ENCODE measurements around the gene NR2C2. TPM values are rescaled to one million over a fixed set of nuclear protein-coding genes. Genes with fewer than 3 reads are reported as not detected.

NR2C2 gene
- total and polyA plus RNA-seq, 3 donors from 2014 or later: 52.6 to 87.5 (median 85.2) TPM

DNA sequence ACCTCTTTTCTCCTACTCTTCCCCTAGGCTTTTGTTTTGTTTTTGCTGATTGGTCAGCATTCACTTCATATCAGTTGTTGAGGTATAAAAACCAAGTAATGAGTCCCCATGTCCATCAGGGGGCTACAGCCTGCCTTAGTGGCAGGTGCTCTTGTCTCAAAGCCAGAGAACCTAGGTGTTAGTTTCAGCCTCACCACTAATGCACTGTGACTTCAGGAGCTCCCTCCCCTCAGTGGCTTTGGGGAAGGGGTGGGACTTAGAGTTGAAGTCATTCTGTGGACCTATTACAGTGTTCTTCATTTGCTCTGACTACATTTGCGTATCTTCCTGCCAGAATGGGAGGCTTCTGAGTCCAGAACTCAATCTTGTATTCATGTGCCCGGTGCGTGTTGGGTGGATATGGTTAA lies 41.6 kb downstream of the NR2C2 start:
- WGBS, 2 donors: 97 to 100% methylated on average over 3 of the region's 3 CpGs
- DNase-seq: no peak
- Histone ChIP-seq H3K4me3 (no peak overlapping the region), H3K36me3 (ENCODE audit: low read depth, missing control alignments) (no peaks in the 10 kb centered on the region), H3K27me3 (no peaks in the 10 kb centered on the region), H3K27ac (no peak overlapping the region), H3K4me1 (peaks cover 13% of the 10 kb centered on the region), H3K9me3 (no peaks in the 10 kb centered on the region)
- intact Hi-C loops (cut with DNase I; ENCODE audit: low total_unique reads): no loop called here
- TF ChIP-seq, protein P1, sequence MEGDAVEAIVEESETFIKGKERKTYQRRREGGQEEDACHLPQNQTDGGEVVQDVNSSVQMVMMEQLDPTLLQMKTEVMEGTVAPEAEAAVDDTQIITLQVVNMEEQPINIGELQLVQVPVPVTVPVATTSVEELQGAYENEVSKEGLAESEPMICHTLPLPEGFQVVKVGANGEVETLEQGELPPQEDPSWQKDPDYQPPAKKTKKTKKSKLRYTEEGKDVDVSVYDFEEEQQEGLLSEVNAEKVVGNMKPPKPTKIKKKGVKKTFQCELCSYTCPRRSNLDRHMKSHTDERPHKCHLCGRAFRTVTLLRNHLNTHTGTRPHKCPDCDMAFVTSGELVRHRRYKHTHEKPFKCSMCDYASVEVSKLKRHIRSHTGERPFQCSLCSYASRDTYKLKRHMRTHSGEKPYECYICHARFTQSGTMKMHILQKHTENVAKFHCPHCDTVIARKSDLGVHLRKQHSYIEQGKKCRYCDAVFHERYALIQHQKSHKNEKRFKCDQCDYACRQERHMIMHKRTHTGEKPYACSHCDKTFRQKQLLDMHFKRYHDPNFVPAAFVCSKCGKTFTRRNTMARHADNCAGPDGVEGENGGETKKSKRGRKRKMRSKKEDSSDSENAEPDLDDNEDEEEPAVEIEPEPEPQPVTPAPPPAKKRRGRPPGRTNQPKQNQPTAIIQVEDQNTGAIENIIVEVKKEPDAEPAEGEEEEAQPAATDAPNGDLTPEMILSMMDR (IDR thresholded peaks at IDR 0.05): no peak
- no peak for TF ChIP-seq POLR2A (IDR thresholded peaks at IDR 0.05)

DNA sequence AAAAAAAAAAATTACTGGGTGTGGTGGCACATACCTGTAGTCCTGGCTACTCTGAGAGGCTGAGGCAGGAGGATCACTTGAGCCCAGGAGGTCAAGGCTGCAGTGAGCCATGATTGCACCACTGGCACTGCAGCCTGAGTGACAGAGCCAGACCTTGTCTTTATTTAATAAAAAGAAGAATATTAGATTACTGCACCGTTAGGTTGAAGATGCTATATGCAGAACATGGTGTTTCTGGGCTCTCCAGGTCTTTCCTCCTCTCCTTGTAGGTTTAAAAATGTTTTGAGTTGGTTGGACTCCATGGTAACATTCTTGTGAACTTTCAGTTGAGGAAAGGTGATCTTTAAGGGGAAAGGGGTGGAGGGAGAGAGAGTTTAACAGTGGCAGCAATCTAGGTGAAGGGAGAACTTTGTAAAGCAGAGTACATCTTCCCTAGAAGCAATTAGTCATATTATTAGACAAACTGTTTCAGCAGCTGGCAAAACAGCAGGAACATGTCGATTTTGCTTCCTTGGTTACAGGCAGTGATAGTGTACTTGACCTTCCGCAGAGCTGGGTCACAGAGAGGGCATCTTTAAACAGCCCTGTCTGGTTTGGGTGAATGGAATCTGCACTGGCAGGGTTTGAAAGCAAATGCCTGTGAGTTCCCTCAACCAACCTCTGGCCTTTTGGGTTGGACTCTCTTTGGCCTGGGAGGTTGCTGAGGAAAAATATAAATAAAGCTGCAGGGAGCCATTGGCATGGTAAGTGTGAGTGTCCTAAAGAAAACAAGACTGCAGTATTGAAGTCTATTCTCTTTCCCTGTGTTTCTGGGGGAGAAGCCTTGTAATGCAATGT lies 42.8 kb downstream of the NR2C2 start:
- no peaks in the 10 kb centered on the region for H3K36me3 ChIP-seq (ENCODE audit: low read depth, missing control alignments)
- peaks cover 13% of the 10 kb centered on the region for H3K4me1 ChIP-seq
- H3K27me3 ChIP-seq: no peaks in the 10 kb centered on the region
- H3K27ac ChIP-seq: no peak overlapping the region
- H3K9me3 ChIP-seq: no peaks in the 10 kb centered on the region
- intact Hi-C loops (cut with DNase I; ENCODE audit: low total_unique reads): no loop called here
- no peak for DNase-seq
- H3K4me3 ChIP-seq: no peak overlapping the region
- no peak for TF ChIP-seq POLR2A (IDR thresholded peaks at IDR 0.05)
- TF ChIP-seq, protein P1 (IDR thresholded peaks at IDR 0.05): no peak
- WGBS, 2 donors: 33 to 40% methylated on average over 3 of the region's 3 CpGs

DNA sequence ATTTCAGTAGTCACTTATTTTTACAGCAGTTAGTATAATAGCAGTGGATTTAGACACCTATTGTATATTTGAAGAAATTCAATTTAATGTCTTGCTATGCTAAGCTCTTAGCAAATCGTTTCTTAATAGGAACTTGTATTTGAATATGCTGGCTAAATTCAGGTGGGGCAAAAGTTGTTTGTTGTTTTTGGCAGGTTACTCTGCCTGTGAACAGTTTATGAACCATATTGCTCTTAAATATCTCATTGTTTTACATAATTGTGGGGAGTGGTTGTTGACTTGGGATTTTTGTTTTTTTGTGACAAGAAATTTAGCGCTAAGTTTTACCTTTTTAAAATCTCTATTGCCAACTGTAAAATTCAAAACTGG lies 43.4 kb downstream of the NR2C2 start:
- no peak overlapping the region for H3K27ac ChIP-seq
- H3K4me1 ChIP-seq: peaks cover 13% of the 10 kb centered on the region
- no peak overlapping the region for H3K4me3 ChIP-seq
- no peaks in the 10 kb centered on the region for H3K9me3 ChIP-seq
- H3K36me3 ChIP-seq (ENCODE audit: low read depth, missing control alignments): no peaks in the 10 kb centered on the region
- TF ChIP-seq, protein P1 (IDR thresholded peaks at IDR 0.05): no peak
- TF ChIP-seq POLR2A (IDR thresholded peaks at IDR 0.05): no peak
- intact Hi-C loops (cut with DNase I; ENCODE audit: low total_unique reads): no loop called here
- no peaks in the 10 kb centered on the region for H3K27me3 ChIP-seq
- no peak for DNase-seq
- WGBS, 2 donors: 45 to 57% methylated on average over 2 of the region's 2 CpGs

DNA sequence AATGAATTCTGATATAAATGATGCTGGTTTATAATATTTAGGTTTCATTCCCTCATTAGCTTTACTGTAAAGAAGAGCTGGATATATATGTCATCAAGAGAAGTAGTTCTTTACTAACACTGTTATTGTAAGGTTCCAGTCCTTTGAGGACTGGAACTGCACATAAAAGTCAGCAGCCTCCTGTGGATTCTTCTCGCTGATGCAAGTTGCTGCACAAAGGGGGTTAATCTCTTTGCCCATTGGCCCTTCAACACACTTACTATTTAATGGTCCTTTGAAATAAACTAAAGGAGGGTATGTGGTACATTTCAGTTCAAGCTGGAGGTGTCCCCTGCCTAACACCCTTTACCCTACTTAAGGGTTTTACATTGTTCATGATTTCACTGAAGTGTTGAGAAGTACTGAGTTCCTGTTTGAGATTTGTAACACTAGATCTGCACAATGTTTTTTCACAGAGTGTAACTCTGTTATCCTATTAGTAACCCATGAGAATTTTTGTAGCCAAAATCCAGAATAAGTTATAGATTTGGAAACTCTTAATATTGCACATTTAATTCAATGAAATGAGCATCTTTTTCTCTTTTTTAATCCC lies 43.9 kb downstream of the NR2C2 start:
- H3K4me1 ChIP-seq: peaks cover 13% of the 10 kb centered on the region
- intact Hi-C loops (cut with DNase I; ENCODE audit: low total_unique reads): no loop called here
- DNase-seq: no peak
- no peaks in the 10 kb centered on the region for H3K9me3 ChIP-seq
- H3K4me3 ChIP-seq: no peak overlapping the region
- no peak for TF ChIP-seq POLR2A (IDR thresholded peaks at IDR 0.05)
- TF ChIP-seq, protein P1 (IDR thresholded peaks at IDR 0.05): no peak
- 88 to 89% methylated on average over 1 of the region's 1 CpG for WGBS, 2 donors
- H3K27me3 ChIP-seq: no peaks in the 10 kb centered on the region
- no peaks in the 10 kb centered on the region for H3K36me3 ChIP-seq (ENCODE audit: low read depth, missing control alignments)
- H3K27ac ChIP-seq: no peak overlapping the region
